Measurements from ENCODE around the gene UFC1. TPM values are rescaled to one million over a fixed set of nuclear protein-coding genes. Genes with fewer than 3 reads are reported as not detected.

The UFC1 gene
- total and polyA plus RNA-seq, 2 of the 13 experiments (the other 11 are each of a cell fraction or from before 2014, with no cell fraction given) = 72.8 to 85.2 TPM

DNA sequence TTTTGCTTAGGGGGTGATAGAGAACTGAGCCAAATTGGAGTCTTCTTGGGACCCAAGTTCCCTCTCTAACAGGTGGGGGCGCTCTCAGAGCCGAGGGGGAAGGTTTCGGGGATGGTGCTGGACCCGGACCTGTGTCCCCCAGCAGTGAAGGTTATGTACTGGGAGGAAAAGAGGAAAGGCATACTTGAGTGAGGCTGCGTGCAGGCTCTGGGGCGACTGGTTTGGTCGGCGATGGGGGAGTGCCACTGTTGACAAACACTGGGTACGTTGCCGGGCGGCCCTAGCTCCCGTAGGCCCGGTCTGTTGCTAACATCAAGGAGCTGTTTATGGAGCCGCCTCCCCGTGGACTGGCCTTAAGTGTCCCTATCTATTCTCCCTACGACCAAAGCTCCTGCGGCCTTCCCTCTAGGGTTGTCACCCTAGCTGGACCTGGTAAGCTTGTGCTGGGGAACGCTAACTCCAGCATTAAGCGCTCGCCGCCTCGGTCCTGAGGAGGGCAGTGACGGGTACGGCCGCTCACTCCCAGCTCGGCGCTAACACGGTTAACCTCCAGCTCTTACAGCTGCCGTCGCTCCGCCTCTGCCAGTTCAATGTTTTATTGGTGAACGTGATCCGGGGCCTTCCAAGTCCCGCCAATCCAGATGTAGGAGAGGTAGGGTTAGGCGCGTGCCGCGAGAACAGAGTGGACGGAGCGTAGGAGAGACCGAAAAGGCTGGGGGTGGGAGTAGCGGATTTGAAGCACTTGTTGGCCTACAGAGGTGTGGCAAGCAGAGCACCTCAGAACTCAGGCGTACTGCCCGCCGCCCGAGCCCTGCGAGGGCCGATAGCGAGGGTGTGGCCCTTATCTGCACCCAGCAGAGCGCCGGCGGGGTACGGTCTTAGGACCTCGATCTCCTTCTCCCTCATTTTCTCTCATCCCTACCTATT, 12.2 kb downstream of the UFC1 start, which contains the start of gene PPOX (continued):
- TF ChIP-seq PCBP2 (optimal IDR thresholded peaks at IDR 0.05; ENCODE audit: low read depth, low read length, poor library complexity, severe bottlenecking) (no peak), MXD4 (CRISPR knock-in tag; IDR thresholded peaks at IDR 0.05) (peak; percentile 71; the same call in 1 of the 2 replicates), CBX1 (IDR thresholded peaks at IDR 0.05; ENCODE audit: low read depth) (no peak), ZNF33B (CRISPR knock-in tag; IDR thresholded peaks at IDR 0.05) (0 out of 2 replicates have a peak, but pooled peaks have one; percentile 27), KLF9 (CRISPR knock-in tag; IDR thresholded peaks at IDR 0.05; ENCODE audit: low read depth) (no peak), STAT5B (CRISPR knock-in tag; IDR thresholded peaks at IDR 0.05) (0 out of 2 replicates have a peak, but pooled peaks have one; percentile 26), MXI1 (IDR thresholded peaks at IDR 0.05; ENCODE audit: borderline replicate concordance, low read depth, low read length) (peak; percentile 71; the same call in 1 of the 3 replicates), ZNF441 (CRISPR knock-in tag; IDR thresholded peaks at IDR 0.05; ENCODE audit: borderline replicate concordance) (peak; percentile 12; the same call in 1 of the 2 replicates), SOX6 (IDR thresholded peaks at IDR 0.05) (no peak), SOX6 (CRISPR knock-in tag; IDR thresholded peaks at IDR 0.05) (peak; percentile 60), ZNF337 (CRISPR knock-in tag; IDR thresholded peaks at IDR 0.05; ENCODE audit: borderline replicate concordance, low read depth) (no peak), ZNF34 (CRISPR knock-in tag; IDR thresholded peaks at IDR 0.05; ENCODE audit: borderline replicate concordance) (no peak), ZMYM3 (CRISPR knock-in tag; IDR thresholded peaks at IDR 0.05) (no peak), SMARCE1 (IDR thresholded peaks at IDR 0.05; ENCODE audit: borderline replicate concordance) (no peak), XBP1 (CRISPR knock-in tag; IDR thresholded peaks at IDR 0.05) (no peak)
- TF ChIP-seq, protein P1, sequence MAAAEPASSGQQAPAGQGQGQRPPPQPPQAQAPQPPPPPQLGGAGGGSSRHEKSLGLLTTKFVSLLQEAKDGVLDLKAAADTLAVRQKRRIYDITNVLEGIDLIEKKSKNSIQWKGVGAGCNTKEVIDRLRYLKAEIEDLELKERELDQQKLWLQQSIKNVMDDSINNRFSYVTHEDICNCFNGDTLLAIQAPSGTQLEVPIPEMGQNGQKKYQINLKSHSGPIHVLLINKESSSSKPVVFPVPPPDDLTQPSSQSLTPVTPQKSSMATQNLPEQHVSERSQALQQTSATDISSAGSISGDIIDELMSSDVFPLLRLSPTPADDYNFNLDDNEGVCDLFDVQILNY (CRISPR knock-in tag; conservative IDR thresholded peaks at IDR 0.05) = no peak
- TF ChIP-seq, protein P2, sequence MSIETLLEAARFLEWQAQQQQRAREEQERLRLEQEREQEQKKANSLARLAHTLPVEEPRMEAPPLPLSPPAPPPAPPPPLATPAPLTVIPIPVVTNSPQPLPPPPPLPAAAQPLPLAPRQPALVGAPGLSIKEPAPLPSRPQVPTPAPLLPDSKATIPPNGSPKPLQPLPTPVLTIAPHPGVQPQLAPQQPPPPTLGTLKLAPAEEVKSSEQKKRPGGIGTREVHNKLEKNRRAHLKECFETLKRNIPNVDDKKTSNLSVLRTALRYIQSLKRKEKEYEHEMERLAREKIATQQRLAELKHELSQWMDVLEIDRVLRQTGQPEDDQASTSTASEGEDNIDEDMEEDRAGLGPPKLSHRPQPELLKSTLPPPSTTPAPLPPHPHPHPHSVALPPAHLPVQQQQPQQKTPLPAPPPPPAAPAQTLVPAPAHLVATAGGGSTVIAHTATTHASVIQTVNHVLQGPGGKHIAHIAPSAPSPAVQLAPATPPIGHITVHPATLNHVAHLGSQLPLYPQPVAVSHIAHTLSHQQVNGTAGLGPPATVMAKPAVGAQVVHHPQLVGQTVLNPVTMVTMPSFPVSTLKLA (IDR thresholded peaks at IDR 0.05) = no peak; the same call in 1 of the 2 replicates
- TF ChIP-seq, protein P3, sequence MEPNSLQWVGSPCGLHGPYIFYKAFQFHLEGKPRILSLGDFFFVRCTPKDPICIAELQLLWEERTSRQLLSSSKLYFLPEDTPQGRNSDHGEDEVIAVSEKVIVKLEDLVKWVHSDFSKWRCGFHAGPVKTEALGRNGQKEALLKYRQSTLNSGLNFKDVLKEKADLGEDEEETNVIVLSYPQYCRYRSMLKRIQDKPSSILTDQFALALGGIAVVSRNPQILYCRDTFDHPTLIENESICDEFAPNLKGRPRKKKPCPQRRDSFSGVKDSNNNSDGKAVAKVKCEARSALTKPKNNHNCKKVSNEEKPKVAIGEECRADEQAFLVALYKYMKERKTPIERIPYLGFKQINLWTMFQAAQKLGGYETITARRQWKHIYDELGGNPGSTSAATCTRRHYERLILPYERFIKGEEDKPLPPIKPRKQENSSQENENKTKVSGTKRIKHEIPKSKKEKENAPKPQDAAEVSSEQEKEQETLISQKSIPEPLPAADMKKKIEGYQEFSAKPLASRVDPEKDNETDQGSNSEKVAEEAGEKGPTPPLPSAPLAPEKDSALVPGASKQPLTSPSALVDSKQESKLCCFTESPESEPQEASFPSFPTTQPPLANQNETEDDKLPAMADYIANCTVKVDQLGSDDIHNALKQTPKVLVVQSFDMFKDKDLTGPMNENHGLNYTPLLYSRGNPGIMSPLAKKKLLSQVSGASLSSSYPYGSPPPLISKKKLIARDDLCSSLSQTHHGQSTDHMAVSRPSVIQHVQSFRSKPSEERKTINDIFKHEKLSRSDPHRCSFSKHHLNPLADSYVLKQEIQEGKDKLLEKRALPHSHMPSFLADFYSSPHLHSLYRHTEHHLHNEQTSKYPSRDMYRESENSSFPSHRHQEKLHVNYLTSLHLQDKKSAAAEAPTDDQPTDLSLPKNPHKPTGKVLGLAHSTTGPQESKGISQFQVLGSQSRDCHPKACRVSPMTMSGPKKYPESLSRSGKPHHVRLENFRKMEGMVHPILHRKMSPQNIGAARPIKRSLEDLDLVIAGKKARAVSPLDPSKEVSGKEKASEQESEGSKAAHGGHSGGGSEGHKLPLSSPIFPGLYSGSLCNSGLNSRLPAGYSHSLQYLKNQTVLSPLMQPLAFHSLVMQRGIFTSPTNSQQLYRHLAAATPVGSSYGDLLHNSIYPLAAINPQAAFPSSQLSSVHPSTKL (CRISPR knock-in tag; IDR thresholded peaks at IDR 0.05) = peak; percentile 15; the same call in 1 of the 2 replicates
- TF ChIP-seq, protein P4, sequence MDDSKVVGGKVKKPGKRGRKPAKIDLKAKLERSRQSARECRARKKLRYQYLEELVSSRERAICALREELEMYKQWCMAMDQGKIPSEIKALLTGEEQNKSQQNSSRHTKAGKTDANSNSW (CRISPR knock-in tag; IDR thresholded peaks at IDR 0.05; ENCODE audit: borderline replicate concordance) = no peak
- TF ChIP-seq, protein P5, sequence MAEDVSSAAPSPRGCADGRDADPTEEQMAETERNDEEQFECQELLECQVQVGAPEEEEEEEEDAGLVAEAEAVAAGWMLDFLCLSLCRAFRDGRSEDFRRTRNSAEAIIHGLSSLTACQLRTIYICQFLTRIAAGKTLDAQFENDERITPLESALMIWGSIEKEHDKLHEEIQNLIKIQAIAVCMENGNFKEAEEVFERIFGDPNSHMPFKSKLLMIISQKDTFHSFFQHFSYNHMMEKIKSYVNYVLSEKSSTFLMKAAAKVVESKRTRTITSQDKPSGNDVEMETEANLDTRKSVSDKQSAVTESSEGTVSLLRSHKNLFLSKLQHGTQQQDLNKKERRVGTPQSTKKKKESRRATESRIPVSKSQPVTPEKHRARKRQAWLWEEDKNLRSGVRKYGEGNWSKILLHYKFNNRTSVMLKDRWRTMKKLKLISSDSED (CRISPR knock-in tag; IDR thresholded peaks at IDR 0.05) = no peak

Measured in HepG2 (cell line).